ENCODE data around the gene EYA3.

DNA sequence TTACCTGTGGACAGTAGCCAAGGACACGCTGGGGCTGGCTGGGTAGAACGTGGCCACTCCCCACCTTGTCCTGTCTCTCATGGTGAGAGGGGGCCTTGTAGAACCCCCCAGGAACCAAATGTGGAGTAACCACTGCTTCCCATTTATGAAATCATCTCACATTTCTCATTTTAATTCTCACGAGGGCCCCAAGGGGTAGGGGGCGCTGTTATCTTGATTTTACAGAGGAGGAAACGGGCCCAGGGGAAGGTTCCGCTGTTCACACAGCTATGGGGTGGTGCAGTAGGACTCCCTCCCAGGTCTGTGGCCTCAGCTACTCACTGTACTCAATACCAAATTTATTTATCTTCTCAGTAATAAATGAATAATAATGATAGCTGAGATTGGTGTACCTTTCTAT, 148.1 kb downstream of the EYA3 start:
- TF ChIP-seq GATA3 (IDR thresholded peaks at IDR 0.05; ENCODE audit: low read depth, low read length) (no peak), GATA2 (IDR thresholded peaks at IDR 0.05; ENCODE audit: low read depth, low read length) (no peak)
